ENCODE results near the gene GATAD2B.
"Not testable (repeated sequence)": the region's sequence is repeated elsewhere in the genome, so short reads cannot be mapped to it uniquely, and the experiment has no call there.

The GATAD2B gene

DNA sequence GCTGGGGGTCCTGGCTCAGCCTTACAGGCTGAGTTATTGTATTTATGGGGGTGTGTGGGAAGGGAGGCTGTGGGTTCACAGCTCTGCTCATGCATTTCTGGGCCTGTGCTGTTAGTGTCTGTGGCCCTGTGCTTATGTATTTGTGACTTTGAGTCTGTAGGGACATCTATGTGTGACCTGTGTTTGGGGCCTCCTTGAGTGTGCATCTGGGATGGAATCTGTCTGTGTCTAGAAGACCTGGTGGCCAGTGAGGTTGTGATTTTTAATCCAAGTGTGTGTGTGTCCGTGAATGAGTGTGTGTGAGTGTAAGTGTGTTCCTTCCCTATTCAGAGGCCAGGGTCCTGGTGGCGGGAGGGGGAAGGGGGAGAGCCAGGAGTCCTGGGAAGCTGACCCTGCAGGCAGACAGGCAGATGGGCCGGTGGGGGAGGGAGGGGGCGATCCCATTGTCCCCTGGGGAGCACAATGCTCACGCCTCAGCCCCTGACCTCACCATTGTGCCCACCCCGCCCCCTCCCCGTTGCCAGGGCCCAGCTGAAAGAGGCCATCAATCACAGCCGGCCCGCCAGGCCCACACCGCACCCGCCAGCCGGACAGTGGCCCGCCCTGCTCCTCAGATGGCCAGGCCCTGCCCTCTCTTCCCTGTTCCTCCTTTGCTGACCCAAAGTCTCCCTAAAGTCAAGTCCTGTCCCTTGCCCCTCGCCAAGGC lies 128.0 kb downstream of the GATAD2B start:
- no peak for DNase-seq

DNA sequence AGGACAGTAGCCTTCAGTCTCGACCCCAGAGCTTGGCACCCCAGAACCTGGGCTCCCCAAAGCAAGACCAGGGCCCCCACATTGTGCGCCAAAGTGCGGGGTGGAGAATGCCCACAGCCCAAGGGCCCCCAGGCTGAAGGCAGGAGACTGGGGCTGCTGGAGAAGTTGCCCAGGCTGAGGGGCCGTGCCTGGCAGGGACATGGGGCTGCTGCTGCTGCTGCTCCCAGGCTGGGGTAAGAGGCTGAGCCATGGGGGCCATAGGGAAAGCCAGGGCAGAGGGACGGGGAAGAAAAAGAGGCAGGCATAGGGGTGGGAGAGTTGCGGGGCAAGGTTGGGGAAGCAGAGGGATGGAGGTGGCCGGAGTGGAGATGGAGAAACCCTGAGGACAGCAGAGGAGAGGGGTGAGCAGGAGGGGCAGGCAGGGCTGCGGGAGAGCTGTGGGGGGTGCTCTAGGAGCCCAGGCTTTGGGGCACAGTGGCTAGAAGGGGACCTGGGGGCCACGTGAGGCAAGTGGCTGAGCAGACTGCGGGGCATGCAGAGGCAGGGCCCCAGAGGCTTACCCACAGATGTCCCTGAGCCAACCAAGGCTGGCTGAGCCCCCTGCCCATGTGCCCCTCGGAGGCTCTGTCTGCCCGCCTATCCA lies 128.7 kb downstream of the GATAD2B start:
- DNase-seq, result no peak

DNA sequence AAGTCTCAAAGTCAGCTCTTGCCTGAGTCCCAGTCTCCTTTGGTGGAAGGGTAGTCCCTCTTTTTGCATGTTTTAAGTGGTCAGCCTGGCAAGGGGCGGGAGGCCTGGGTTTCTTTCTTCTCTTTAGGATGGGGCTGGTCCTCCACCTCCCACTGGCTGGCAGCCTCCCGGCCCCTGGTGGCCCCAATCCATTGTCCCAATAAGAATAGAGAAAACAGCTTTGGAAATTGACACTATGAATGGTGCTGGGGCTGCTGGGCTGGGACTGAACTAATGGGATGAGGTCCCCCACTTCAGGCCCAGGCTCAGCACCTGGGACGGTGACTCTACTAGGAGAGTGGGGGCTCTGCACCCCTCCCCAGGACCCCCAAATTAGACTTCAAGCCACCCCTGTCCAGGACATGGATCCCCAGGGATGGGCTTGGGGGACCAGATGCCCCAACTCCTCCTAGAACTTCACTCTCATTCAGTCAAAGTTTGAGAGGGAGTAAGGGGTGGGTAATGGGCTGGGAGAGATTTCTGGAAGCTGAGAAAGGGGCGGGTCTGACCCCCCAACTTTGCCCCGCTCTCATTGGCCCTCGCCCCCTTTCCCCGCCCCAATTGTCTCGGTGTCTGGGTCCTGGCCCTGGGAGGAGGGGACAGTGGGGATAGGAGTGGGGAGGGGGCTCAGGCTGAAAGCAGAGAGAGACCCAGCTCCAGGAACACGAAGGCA lies 129.4 kb downstream of the GATAD2B start:
- no peak for DNase-seq

DNA sequence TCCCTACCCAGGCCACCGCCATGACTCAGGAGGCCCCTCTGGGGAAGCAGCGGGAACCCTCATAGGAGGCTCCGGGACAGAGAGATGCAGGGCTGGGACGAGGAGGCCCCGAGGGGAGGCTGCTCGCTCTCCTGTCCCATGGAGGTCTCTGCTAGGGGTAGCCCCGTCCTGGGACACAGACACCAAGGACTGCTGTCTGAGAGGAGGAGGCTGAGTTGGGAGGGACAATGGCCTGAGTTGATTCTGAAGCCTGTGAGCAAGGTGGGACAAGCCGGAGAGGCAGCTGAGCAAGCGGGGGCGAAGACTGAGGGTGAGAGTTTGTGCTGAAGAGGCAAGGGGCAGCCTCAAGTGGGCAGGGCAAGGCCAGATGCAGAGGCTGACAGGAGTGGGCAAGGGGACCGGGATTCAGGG lies 130.1 kb downstream of the GATAD2B start:
- DNase-seq, result no peak

DNA sequence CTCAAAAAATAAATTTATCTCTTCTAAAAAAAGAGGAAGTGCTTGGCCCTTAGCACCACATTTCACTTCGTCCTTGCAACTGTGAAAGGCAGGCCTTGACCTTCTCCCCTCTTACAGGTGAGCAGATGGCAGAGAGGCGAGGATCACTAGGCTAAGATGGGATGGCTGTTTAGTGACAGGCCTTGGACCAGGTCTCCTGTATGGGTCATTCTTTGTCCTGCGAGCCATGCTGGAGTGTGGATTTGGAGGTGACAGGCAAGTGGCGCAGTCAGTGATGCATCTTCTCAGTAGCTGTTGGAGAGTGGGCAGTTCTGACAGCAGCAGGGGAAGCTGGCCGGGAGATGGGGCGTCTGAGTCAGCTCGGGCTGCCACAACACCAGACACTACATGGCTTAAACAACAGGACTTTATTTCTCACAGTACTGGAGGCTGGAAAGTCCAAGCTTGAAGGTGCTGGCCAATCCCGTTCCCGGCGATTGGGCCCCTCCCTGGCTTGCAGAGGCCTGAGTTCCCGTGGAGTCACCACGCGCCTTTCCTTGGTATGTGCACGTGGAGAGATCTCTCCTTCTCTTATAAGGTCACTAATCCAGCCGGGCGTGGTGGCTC lies 131.0 kb downstream of the GATAD2B start:
- DNase-seq, result no peak

DNA sequence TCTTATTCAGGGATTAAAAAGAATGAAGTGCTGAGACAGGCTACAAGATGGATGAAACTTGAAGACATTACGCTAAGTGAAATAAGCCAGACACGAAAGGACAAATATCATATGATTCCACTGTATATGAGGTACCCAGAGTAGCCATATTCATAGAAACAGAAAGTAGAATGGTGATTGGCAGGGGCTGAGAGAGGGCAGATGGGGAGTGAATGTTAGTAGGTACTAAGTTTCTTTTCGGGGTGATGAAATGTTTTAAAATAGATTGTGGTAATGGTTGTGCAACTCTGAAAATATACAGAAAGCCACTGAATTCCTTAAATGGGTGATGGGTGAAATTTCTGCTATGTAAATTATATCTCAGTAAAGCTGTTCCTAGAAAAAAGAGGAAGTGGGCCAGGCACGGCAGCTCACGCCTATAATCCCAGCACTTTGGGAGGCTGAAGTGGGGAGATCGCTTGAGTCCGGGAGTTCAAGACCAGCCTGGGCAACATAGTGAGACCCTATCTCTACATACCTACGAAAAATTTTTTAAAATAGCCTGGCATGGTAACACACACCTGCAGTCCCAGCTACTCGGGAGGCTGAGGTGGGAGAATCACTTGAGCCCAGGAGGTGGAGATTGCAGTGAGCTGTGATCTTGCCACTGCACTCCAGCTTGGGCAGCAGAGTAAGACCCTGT lies 131.7 kb downstream of the GATAD2B start:
- no peak for DNase-seq

DNA sequence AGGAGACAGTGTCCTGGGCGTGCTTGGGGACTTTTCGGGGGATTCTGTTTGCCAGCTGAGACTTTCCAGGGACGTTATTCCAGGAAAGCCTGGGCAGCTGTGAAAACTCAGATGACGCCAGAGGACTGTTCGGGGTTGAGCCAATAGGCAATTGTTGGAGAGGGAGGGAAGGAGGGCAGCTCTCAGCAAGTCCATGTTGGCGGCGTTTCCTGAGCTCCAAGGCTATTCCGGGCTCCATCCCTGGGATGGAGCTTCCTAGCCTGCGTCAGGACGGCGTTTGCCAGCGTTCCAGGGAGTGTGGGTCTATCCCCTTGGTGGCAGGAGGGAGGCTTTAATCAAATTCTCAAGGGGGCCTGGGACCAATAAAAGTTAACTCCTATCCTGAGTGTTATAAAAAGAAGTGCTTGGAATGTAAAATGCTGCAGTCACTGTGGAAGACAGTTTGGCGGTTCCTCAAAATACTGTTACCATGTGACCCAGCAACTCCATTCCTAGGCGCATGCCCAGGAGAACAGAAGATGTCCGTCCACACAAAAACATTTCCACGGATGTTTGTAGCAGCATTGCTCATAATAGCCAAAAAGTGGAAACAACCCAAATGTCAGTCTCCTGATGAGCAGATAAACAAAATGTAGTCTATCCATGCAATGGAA lies 132.3 kb downstream of the GATAD2B start:
- DNase-seq, result no peak

DNA sequence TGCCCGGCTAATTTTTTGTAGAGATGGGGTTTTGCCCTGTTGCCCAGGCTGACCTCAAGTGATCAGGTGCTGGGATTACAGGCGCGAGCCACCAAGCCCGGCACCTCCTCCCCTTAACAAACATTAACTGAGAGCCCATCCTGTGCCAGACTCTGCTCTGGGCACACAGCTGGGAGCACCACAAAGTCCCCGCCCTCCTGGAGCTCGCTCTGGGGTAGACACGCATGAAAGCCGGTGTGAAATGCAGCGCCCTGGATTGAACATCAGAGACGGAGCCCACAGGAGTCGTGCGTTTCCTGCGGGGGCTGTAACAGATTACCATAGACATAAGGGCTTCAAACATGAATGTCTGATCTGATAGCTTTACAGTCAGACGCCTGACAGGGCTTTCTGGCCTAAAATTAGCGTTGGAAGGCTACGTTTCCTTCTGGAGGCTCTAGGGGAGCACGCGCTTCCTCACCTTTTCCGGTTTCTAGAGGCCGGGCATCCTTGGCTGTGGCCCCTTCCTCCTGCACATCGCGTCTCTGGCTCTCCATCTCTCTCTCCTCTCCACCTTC lies 133.2 kb downstream of the GATAD2B start:
- DNase-seq, result no peak

DNA sequence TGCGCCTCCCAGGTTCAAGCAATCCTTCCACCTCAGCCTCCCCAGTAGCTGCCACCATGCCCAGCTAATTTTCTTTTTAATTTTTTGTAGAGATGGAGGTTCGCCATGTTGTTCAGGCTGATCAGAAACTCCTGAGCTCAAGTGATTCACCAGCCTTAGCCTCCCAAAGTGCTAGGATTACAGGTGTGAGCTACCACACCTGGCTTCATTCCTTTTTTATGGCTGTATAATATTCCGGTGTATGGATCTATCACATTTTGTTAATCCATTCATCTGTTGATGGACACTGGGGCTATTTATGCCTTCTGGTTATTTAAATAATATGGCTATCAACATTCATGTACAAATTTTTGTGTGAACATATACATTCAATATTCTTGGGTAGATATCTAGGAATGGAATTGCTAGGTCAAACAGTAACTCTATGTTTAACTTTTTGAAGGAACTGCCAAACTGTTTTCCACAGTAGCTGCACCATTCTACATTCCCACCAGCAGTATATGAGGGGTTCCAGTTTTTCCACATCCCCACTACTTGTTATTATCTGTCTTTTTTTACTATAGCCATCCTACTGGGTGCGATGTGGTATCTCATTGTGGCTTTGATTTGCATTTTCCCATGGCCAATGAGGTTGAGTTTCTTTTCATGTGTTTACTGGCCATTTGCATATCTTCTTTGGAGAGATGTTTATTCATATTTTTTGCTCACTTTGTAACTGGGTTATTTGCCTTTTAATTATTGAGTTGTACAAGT lies 136.6 kb downstream of the GATAD2B start:
- DNase-seq, result no peak

DNA sequence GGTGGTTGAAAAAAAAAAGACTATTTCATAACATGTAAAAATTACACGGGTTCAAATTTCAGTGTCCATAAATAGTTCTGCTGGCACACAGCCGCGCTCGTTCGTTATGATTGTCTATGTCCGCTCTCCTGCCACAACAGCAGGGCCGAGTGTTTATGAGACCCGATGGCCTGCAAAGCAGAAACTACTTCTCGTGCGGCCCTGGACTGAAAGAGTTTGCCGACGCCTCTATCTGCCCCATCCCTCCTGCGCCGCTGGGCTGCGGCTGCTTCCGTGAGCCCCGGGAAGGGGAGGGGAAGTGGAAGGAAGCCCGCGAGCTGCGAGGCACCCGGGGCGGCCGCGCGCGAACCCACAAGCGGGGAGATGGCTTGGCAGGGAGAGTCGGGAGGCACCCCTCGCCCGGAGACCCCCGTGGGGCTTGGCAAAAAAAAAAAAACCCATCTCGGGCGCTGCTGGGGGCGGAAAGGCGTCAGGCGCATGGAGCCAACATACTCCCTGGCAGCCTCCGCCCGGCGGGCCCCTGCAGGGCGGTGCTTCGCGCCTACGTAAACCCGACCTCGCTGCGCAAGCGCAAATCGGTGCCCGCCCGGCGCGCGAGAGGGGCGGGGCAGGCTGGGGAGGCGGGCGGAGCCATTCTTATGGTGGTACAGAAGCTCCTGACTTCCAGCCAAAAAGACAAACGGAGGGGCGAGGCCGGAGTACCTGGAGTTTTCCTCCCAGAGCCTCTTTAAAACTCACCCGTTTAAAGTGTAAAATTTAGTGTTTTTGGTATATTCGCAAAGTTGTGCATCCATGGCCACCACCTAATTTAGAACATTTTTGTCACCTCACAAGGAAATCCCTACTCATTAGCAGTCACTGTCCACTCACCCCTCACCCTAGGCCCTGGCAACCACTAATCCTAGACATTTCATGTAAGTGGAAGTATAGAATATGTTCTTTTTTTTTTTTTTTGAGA lies 139.3 kb downstream of the GATAD2B start:
- DNase-seq, result peak; percentile 56

DNA sequence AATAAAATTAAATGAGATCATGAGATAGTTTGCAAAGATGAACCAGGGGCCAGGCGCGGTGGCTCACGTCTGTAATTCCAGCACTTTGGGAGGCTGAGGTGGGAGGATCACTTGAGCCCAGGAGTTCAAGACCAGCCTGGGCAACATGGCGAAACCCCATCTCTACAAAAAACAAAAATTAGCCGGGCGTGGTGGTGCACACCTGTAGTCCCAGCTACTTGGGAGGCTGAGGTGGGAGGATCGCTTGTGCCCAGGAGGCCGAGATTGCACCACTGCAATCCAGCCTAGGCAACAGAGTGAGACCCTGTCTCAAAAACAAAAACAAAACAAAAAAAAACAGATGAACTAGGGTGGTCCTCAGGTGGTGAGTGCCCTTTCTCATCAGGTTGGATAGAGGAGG lies 140.1 kb downstream of the GATAD2B start:
- not testable (repeated sequence) for DNase-seq

DNA sequence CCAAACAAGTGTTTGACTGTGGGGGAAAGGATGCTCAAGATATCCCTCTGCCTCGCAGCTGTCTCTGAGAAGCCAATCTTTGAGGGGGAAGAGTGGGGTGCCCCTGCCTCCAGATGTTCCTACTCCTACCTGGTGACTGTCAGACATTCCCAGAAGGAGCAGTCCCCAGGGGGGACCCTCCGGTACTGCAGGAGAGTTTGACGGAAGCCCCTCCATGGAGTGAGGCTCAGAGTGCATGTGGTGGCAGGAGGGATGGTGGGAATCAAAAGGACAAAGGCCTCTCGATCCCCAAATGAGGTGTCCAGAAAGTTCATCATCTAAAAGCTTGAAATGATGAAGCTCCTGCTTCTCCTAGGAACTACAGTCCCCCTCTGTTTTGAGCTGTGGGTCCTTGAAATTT lies 142.2 kb downstream of the GATAD2B start:
- no peak for DNase-seq

DNA sequence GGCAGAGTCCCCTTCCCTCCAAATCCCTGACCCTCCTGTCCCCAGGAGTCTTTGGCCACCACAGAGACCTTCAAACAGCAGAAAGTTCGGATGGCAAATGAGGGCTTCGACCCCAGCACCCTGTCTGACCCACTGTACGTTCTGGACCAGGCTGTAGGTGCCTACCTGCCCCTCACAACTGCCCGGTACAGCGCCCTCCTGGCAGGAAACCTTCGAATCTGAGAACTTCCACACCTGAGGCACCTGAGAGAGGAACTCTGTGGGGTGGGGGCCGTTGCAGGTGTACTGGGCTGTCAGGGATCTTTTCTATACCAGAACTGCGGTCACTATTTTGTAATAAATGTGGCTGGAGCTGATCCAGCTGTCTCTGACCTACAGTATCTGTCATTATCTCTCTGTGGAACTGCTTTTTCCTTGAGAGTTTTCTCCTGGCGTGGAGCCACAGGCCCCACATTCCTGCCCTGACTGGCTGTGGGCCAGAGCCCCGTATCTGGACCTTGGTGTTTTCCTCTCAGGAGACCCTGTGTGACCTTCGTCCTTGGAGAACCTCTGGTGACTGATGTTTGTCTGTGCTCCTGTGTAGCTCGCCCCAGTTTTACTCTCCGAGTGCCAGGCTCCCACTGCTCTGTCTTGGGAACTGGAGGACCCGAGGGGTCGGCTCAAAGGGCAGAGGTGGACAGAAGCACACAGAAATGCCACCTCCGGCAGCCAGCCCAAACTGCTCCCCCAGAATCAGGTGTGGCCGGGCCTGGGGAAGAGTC lies 142.8 kb downstream of the GATAD2B start:
- DNase-seq, result no peak

DNA sequence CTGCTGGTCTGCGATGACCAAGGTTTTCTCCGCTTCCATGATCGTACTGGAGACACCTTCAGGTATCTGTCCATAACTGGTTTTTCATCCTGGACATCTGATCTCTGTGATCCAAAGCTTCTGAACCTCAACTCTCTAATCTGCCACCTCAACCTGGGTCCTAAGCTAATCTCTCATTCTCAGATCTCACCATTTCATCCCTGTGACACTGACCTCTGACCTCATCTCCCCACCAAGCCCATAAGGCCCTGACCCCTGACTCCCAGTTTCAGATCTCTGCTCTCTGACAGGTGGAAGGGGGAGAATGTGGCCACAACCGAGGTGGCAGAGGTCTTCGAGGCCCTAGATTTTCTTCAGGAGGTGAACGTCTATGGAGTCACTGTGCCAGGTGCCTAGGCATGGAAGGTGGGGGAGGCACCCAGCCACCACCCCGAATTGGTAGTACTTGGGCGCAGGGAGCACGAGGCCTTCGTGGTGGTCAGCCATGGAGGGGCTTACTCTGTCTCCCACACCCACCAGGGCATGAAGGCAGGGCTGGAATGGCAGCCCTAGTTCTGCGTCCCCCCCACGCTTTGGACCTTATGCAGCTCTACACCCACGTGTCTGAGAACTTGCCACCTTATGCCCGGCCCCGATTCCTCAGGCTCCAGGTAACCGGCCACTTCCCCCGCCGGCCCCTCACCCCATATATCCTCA lies 143.8 kb downstream of the GATAD2B start:
- no peak for DNase-seq

DNA sequence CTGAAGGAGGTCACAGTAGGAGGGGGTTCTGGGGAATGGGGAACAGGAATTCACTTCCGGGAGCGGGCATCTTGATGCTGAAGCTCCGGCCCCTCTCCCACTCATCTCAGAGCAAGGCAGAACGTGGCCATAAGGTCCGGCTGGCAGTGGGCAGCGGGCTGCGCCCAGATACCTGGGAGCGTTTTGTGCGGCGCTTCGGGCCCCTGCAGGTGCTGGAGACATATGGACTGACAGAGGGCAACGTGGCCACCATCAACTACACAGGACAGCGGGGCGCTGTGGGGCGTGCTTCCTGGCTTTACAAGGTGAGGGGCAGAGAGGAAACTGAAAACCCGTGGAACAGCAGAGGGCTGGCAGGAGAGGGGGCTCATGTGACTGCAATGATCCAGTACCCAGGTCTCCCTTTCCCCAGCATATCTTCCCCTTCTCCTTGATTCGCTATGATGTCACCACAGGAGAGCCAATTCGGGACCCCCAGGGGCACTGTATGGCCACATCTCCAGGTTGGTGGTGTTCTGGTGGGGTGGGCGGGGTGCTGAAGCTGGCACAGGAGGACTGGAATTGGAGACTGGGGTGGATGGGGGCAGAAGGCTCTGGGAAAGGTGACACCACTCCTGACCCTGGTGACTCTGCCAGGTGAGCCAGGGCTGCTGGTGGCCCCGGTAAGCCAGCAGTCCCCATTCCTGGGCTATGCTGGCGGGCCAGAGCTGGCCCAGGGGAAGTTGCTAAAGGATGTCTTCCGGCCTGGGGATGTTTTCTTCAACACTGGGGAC lies 144.5 kb downstream of the GATAD2B start:
- DNase-seq, result no peak

DNA sequence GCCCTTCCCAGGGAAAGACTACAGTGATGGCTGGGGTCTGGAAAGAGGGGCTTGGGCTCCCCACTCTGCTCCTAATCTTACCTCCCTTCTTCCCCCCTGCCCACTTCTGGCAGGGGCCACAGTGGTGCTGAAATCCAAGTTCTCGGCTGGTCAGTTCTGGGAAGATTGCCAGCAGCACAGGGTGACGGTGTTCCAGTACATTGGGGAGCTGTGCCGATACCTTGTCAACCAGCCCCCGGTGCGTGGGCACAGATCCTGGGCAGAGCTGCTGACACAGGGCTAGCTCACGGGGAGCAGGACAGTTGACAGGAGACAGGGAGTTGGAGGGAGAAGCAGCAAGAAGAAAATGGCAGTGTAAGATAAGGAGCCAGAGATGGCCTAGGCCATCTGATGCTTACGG lies 145.1 kb downstream of the GATAD2B start:
- no peak for DNase-seq

DNA sequence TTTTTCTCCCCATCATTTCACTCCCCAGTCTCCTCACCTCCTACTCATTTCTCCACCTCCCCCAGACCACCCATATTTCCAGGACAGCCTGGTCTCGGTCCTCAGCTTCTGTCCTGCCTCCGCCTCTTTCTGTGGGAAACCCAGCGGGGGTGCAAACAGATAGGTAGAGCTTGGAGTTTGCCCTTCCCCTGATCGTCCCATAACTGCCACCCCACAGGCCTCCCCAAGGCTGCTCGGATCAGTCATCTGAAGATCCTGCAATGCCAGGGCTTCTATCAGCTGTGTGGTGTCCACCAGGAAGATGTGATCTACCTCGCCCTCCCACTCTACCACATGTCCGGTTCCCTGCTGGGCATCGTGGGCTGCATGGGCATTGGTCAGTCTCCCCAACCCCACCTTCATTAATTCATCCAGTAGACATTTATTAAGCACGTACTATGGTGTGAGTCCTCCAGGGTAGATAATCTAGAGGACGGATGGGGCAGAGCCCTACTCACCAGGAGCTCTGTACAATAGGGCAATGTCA lies 145.9 kb downstream of the GATAD2B start:
- no peak for DNase-seq

DNA sequence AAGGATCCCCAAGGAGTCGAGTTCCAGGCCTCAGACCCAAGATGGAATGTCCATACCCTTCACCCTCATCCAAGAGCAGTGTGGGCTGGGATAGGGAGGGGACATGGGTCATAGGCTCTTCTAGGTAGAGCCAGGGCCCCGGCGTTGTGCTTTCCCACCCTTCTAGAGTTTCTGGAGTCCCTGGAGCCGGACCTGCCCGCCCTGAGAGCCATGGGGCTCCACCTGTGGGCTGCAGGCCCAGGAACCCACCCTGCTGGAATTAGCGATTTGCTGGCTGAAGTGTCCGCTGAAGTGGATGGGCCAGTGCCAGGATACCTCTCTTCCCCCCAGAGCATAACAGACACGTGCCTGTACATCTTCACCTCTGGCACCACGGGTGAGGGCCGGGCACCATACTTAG lies 146.4 kb downstream of the GATAD2B start:
- no peak for DNase-seq

Measured in NCI-H1417 treated with DMSO at 0.1 percent for 48 hours (cell line).